ENCODE results near the gene PTPRT. TPM values are rescaled to one million over a fixed set of nuclear protein-coding genes. Genes with fewer than 3 reads are reported as not detected.

The PTPRT gene
- total and polyA plus RNA-seq, 2 of the 13 experiments (the other 11 are each of a cell fraction or from before 2014, with no cell fraction given) = under 0.01 to 0.09 TPM

DNA sequence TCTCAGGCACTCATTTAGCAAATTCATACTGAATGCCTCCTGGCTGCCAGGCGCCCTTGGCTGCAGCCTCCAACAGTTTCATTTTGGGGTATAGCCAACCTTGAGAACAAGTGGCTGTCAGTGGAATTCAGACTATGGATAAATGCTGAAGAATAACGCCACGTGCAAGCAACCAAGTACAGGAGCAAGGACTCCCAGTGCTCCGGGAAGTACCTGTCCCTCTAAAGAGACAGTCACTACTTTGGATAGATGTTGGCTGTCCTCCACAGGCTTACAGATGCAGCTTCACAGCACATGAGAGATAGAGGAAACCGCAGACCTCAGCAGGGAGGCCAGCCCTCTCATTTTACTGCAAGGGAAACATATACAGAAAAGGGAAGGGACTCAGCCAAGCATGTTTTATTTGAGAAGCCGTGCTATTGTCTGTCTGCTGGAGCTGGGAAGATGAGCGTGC lies 658.2 kb downstream of the PTPRT start:
- no peak overlapping the region for H3K27ac ChIP-seq (ENCODE audit: extremely low read length, insufficient read depth, low read length)

GRCh38 chr20:42530855-42531448 lies 658.8 kb downstream of the PTPRT start:
- CTCF ChIA-PET (ENCODE audit: low intra/inter-chr PET ratio, low total read pairs) = interaction anchor here (0.7 to 2.0 kb wide), 4 partner anchors 502 to 792 kb away, joined by 3 to 19 read pairs (median 6); no protein-coding TSS in a partner anchor
- in situ Hi-C loops (cut with HindIII; ENCODE audit: extremely low pct_ligation_motif_present, low pct_unique_long_range_greater_than_20kb) = loop anchor here (10.0 to 25.0 kb wide), 2 partner anchors 576 to 794 kb away; no protein-coding TSS in a partner anchor
- 1% methylated on average over 4 of the region's 4 CpGs for whole genome bisulfite sequencing (ENCODE audit: low lambda C conversion rate)

More for the DNA sequence above, 658.2 kb downstream of the PTPRT start:
- Histone ChIP-seq H3K4me2 (ENCODE audit: low read depth, low read length) (no peak overlapping the region), H3K79me2 (ENCODE audit: insufficient read depth, low read length) (no peaks in the 10 kb centered on the region), H3K4me3 (replicated peaks in 1 of 3; ENCODE audit: insufficient read depth in 1 of 3, low read depth in 2 of 3, low read length in 3 of 3) (no peak overlapping the region), H3K4me1 (ENCODE audit: insufficient read depth, low read length) (no peaks in the 10 kb centered on the region), H2AFZ (ENCODE audit: low read length) (no peak overlapping the region), H3K36me3 (replicated peaks in 1 of 2; ENCODE audit: control insufficient read depth in 1 of 2, insufficient read depth in 2 of 2, low read length in 2 of 2) (no peaks in the 10 kb centered on the region), H4K20me1 (ENCODE audit: insufficient read depth, low read length) (no peaks in the 10 kb centered on the region), H3K9ac (ENCODE audit: insufficient read depth, low read depth, low read length) (no peak overlapping the region), H3K27me3 (ENCODE audit: control insufficient read depth in 1 of 2, insufficient read depth in 2 of 2, low read length in 2 of 2) (no peaks in the 10 kb centered on the region), H3K9me3 (ENCODE audit: low read length) (no peaks in the 10 kb centered on the region)
- DNase-seq (ENCODE audit: low spot score) = no peak
- TF ChIP-seq ZNF777 (CRISPR knock-in tag; IDR thresholded peaks at IDR 0.05) = no peak
- TF ChIP-seq JUND (CRISPR knock-in tag; IDR thresholded peaks at IDR 0.05) = no peak
- TF ChIP-seq KDM5A (IDR thresholded peaks at IDR 0.05; ENCODE audit: borderline replicate concordance, low read length) = no peak
- TF ChIP-seq EZH2 (conservative IDR thresholded peaks at IDR 0.05; ENCODE audit: low read depth, low read length) = no peak
- TF ChIP-seq NONO (IDR thresholded peaks at IDR 0.05) = no peak
- no peak for TF ChIP-seq NONO (CRISPR knock-in tag; conservative IDR thresholded peaks at IDR 0.05)
- TF ChIP-seq ZNF143 (CRISPR knock-in tag; IDR thresholded peaks at IDR 0.05) = no peak
- BruUV-seq (replicated peaks) = no TSS peak
- no peak for FAIRE-seq
- no peak for ATAC-seq
- ChIA-PET CTCF (ENCODE audit: low intra/inter-chr PET ratio, low total read pairs) (interaction anchor here (0.7 to 2.0 kb wide), 4 partner anchors 503 to 793 kb away, joined by 3 to 19 read pairs (median 6); no protein-coding TSS in a partner anchor), POLR2A (no interaction called here)
- 23% methylated on average over 7 of the region's 7 CpGs for WGBS (ENCODE audit: low lambda C conversion rate)
- in situ Hi-C loops (cut with HindIII; ENCODE audit: extremely low pct_ligation_motif_present, low pct_unique_long_range_greater_than_20kb) = loop anchor here (10.0 to 25.0 kb wide), 2 partner anchors 577 to 794 kb away; no protein-coding TSS in a partner anchor
- intact Hi-C loops (cut with micrococcal nuclease; ENCODE audit: unreplicated experiment) = loop anchor here (2.0 to 10.0 kb wide), 2 partner anchors 503 to 797 kb away; no protein-coding TSS in a partner anchor

More at GRCh38 chr20:42530855-42531448, 658.8 kb downstream of the PTPRT start:
- DNase-seq (ENCODE audit: low spot score) (peak; percentile 35), FAIRE-seq (peak; percentile 83), ATAC-seq (peak; percentile 72)
- Histone ChIP-seq H2AFZ (ENCODE audit: low read length) (no peak overlapping the region), H3K9me3 (ENCODE audit: low read length) (no peaks in the 10 kb centered on the region), H3K27ac (ENCODE audit: extremely low read length, insufficient read depth, low read length) (no peak overlapping the region), H3K36me3 (replicated peaks in 1 of 2; ENCODE audit: control insufficient read depth in 1 of 2, insufficient read depth in 2 of 2, low read length in 2 of 2) (no peaks in the 10 kb centered on the region), H3K27me3 (ENCODE audit: control insufficient read depth in 1 of 2, insufficient read depth in 2 of 2, low read length in 2 of 2) (no peaks in the 10 kb centered on the region), H3K4me1 (ENCODE audit: insufficient read depth, low read length) (no peaks in the 10 kb centered on the region), H3K4me2 (ENCODE audit: low read depth, low read length) (no peak overlapping the region), H3K4me3 (replicated peaks in 1 of 3; ENCODE audit: insufficient read depth in 1 of 3, low read depth in 2 of 3, low read length in 3 of 3) (no peak overlapping the region), H4K20me1 (ENCODE audit: insufficient read depth, low read length) (no peaks in the 10 kb centered on the region), H3K79me2 (ENCODE audit: insufficient read depth, low read length) (no peaks in the 10 kb centered on the region), H3K9ac (ENCODE audit: insufficient read depth, low read depth, low read length) (no peak overlapping the region)
- BruUV-seq (replicated peaks) = no TSS peak
- intact Hi-C loops (cut with micrococcal nuclease; ENCODE audit: unreplicated experiment) = loop anchor here (2.0 to 10.0 kb wide), 2 partner anchors 502 to 796 kb away; no protein-coding TSS in a partner anchor
- TF ChIP-seq SMC3 (IDR thresholded peaks at IDR 0.05; ENCODE audit: low read length) (peak; percentile 76), PPARG (CRISPR knock-in tag; conservative IDR thresholded peaks at IDR 0.05) (no peak), ZNF468 (CRISPR knock-in tag; IDR thresholded peaks at IDR 0.05) (no peak), RNF2 (conservative IDR thresholded peaks at IDR 0.05; ENCODE audit: low read depth) (no peak), RARA (CRISPR knock-in tag; IDR thresholded peaks at IDR 0.05) (no peak), STAG1 (CRISPR knock-in tag; IDR thresholded peaks at IDR 0.05) (peak; percentile 70), ZNF24 (IDR thresholded peaks at IDR 0.05) (no peak), ZNF460 (CRISPR knock-in tag; IDR thresholded peaks at IDR 0.05; ENCODE audit: borderline replicate concordance) (no peak), MTA3 (CRISPR knock-in tag; IDR thresholded peaks at IDR 0.05) (no peak), ZNF256 (CRISPR knock-in tag; conservative IDR thresholded peaks at IDR 0.05) (no peak)
- TF ChIP-seq, protein P1, sequence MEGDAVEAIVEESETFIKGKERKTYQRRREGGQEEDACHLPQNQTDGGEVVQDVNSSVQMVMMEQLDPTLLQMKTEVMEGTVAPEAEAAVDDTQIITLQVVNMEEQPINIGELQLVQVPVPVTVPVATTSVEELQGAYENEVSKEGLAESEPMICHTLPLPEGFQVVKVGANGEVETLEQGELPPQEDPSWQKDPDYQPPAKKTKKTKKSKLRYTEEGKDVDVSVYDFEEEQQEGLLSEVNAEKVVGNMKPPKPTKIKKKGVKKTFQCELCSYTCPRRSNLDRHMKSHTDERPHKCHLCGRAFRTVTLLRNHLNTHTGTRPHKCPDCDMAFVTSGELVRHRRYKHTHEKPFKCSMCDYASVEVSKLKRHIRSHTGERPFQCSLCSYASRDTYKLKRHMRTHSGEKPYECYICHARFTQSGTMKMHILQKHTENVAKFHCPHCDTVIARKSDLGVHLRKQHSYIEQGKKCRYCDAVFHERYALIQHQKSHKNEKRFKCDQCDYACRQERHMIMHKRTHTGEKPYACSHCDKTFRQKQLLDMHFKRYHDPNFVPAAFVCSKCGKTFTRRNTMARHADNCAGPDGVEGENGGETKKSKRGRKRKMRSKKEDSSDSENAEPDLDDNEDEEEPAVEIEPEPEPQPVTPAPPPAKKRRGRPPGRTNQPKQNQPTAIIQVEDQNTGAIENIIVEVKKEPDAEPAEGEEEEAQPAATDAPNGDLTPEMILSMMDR (CRISPR knock-in tag; IDR thresholded peaks at IDR 0.05) = peak; percentile 74
- POLR2A ChIA-PET = no interaction called here
